HEK293T (cell line): ENCODE results near the gene COLEC12.

Experiments
- FOXA1 ChIP-seq: fragments of 450-650 bp; IDR thresholded peaks from 2 replicates; pipeline ENCODE4 v1.6.1; 2016; ENCODE audit warnings: mild to moderate bottlenecking
- LEF1 ChIP-seq: fragments of 450-650 bp; IDR thresholded peaks from 2 replicates; pipeline ENCODE4 v1.6.1; 2017; ENCODE audit warnings: mild to moderate bottlenecking, borderline replicate concordance
- TARDBP ChIP-seq: fragments of 450-650 bp; IDR thresholded peaks from 2 replicates; pipeline ENCODE4 v1.6.1; 2016
- ZNF384 ChIP-seq: fragments of 450-650 bp; IDR thresholded peaks from 2 replicates; pipeline ENCODE4 v1.6.1; 2016
- TF ChIP-seq, protein P1 (sequence below): fragments of 450-650 bp; IDR thresholded peaks from 2 replicates; pipeline ENCODE4 v1.6.1; 2016

DNA sequence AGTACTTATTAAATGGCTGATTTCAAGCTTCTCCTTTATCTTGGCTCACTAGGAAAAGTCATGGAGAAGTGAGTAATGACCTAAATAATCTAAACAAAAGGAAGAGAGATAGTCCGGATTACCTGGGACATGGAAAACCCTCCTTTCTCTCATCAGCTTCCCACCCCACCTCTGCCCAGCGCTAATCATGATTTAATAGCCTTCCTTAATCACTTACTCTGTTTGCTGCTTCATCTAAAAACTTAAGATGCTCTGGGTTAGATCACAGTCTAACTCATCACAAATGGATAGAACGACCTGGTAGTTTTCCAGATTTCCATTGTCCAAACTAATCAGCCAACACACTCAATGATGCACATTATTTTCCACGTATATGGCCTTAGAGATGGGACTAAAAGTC lies 144.8 kb downstream of the COLEC12 start:
- no peak for TF ChIP-seq LEF1
- TF ChIP-seq, protein P1, sequence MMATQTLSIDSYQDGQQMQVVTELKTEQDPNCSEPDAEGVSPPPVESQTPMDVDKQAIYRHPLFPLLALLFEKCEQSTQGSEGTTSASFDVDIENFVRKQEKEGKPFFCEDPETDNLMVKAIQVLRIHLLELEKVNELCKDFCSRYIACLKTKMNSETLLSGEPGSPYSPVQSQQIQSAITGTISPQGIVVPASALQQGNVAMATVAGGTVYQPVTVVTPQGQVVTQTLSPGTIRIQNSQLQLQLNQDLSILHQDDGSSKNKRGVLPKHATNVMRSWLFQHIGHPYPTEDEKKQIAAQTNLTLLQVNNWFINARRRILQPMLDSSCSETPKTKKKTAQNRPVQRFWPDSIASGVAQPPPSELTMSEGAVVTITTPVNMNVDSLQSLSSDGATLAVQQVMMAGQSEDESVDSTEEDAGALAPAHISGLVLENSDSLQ, result no peak
- no peak for TF ChIP-seq TARDBP
- no peak for TF ChIP-seq FOXA1
- TF ChIP-seq ZNF384, result no peak
